OCI-LY7 (cell line): ENCODE measurements around the gene OR52K1. TPM values are rescaled to one million over a fixed set of nuclear protein-coding genes. Genes with fewer than 3 reads are reported as not detected.

Source experiments
- Bru-seq: library from RNA; stranded (reverse); fragments of 400-500 nt; gene quantifications from one replicate; lab custom pipeline; 2021; lab: Mats Ljungman, UMichigan
- BruChase-seq, 2 experiments: library from RNA; stranded (reverse); fragments of 400-500 nt; gene quantifications; one replicate each; lab custom pipeline; 2021; lab: Mats Ljungman, UMichigan
- BruUV-seq: library from RNA; stranded (reverse); fragments of 400-500 nt; replicated peaks from 2 replicates; lab custom pipeline; 2021; lab: Mats Ljungman, UMichigan
- CTCF ChIA-PET: fragments of 300-600 bp; sonication (Branson Sonifier 250); formaldehyde crosslinking; loops from one replicate; lab custom pipeline; 2022; ENCODE audit warnings: antibody characterized with exemption; ENCODE audit not compliant: unreplicated experiment; lab: Charles Lee
- POLR2A ChIA-PET: fragments of 300-600 bp; sonication (Branson Sonifier 250); formaldehyde crosslinking; loops from one replicate; lab custom pipeline; 2022; ENCODE audit warnings: antibody characterized with exemption; lab: Charles Lee
- DNase-seq: peaks from one replicate; pipeline ENCODE4 v3.0.0-alpha.2; 2015; ENCODE audit warnings: low spot score
- H2AFZ ChIP-seq: fragments of 200-600 bp; sonication (generic), shearing (Covaris generic); 2 replicates; pipeline ENCODE4 v1.6.1; 2014; ENCODE audit warnings: mild to moderate bottlenecking, antibody characterized with exemption, low read length, moderate library complexity
- H3K27ac ChIP-seq: fragments of 200-600 bp; sonication (generic); 2 replicates; pipeline ENCODE4 v1.5.1; 2014; ENCODE audit warnings: mixed run types, low read depth, mild to moderate bottlenecking, moderate library complexity, low read length, inconsistent platforms; ENCODE audit not compliant: poor library complexity, severe bottlenecking
- H3K36me3 ChIP-seq: fragments of 200-600 bp; sonication (generic); 2 replicates; pipeline ENCODE4 v1.6.1; 2014; ENCODE audit warnings: mild to moderate bottlenecking, antibody characterized with exemption, low read length, moderate library complexity, mixed read lengths; ENCODE audit not compliant: insufficient read depth
- H3K4me1 ChIP-seq: fragments of 200-600 bp; sonication (generic); 2 replicates; pipeline ENCODE4 v1.5.1; 2014; ENCODE audit warnings: mild to moderate bottlenecking, low read length; ENCODE audit not compliant: insufficient read depth, poor library complexity, severe bottlenecking
- H3K4me2 ChIP-seq: fragments of 200-600 bp; sonication (generic); 2 replicates; pipeline ENCODE4 v1.6.1; 2014; ENCODE audit warnings: mild to moderate bottlenecking, low read length
- H3K4me3 ChIP-seq: fragments of 200-600 bp; sonication (generic); 2 replicates; pipeline ENCODE4 v1.5.1; 2014; ENCODE audit warnings: mild to moderate bottlenecking, low read depth, low read length; ENCODE audit not compliant: poor library complexity, severe bottlenecking
- H3K79me2 ChIP-seq: fragments of 200-600 bp; sonication (generic); 2 replicates; pipeline ENCODE4 v1.6.1; 2016; ENCODE audit warnings: low read depth, mild to moderate bottlenecking, low read length, moderate library complexity, mixed read lengths; ENCODE audit not compliant: insufficient read depth
- H3K9me2 ChIP-seq: fragments of 200-600 bp; sonication (generic); 2 replicates; pipeline ENCODE4 v1.6.1; 2016; ENCODE audit warnings: mild to moderate bottlenecking, low read length, mixed read lengths; ENCODE audit not compliant: insufficient read depth
- H3K9me3 ChIP-seq: fragments of 200-600 bp; sonication (generic); 2 replicates; pipeline ENCODE4 v1.6.1; 2014; ENCODE audit warnings: mild to moderate bottlenecking, mixed run types, low read length, mixed read lengths
- H4K20me1 ChIP-seq: fragments of 200-600 bp; sonication (generic); 2 replicates; pipeline ENCODE4 v1.6.1; 2014; ENCODE audit warnings: mild to moderate bottlenecking, antibody characterized with exemption, low read length, moderate library complexity, mixed read lengths; ENCODE audit not compliant: insufficient read depth
- EZH2phosphoT487 ChIP-seq: fragments of 200-600 bp; sonication (generic); IDR thresholded peaks from 2 replicates; pipeline ENCODE4 v1.6.1; 2018; ENCODE audit warnings: low read depth, borderline replicate concordance, mild to moderate bottlenecking, mixed run types, antibody characterized with exemption, low read length, moderate library complexity, mixed read lengths
- intact Hi-C: fragments of 100-400 bp; cut with micrococcal nuclease; formaldehyde crosslinking; loops from one replicate; pipeline ENCODE4 v1.10.0; 2022; ENCODE audit not compliant: unreplicated experiment
- long read RNA-seq: library from polyadenylated mRNA; stranded (forward); transcript quantifications from one replicate; pipeline ENCODE4 v2.0.0, GENCODE V29; 2022
- total RNA-seq, 2 experiments: library from RNA; depleted of rRNA in 1 of 2; stranded (reverse); fragments of >200 nt in 1 of 2; shearing (Covaris generic) in 1 of 2; gene quantifications; 2 replicates each; pipeline ENCODE4 v1.2.3, GENCODE V29; 2014 to 2022
- TF ChIP-seq, protein P1 (sequence below): fragments of 200-600 bp; sonication (generic); conservative IDR thresholded peaks from 2 replicates; pipeline ENCODE4 v1.5.1; 2014; ENCODE audit warnings: mild to moderate bottlenecking, antibody characterized with exemption, low read length, moderate library complexity, mixed read lengths

Gene OR52K1
- total RNA-seq (2014; rRNA removed; shearing (Covaris generic)) (not detected in 2 replicates), total RNA-seq (2022) (not detected in 2 replicates), Bru-seq, nascent RNA (not detected), BruChase-seq, experiment 1, labeled RNA remaining after a 6-hour chase (not detected), BruChase-seq, experiment 2, labeled RNA remaining after a 2-hour chase (not detected)
- long read RNA-seq = 0 reads

DNA sequence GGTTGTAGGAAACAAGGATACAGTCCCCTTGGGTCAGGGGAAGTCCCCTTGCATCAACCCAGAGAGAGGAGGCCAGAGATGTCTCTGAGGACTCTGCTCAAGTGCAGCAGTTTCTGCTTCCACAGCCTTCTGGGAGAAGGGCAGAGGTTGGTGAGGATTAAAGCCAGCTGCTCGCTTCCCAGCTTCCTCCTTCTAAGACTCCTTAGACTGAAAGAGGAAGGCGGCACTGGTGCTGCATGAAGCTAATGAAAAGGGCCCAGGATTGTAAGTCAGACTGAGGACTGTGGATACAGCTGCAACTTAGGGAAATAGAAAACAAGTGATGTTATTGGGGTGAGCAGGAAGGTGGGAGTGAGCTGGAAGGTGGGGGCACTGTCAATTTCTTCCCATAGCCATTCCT lies at the start of gene OR52K1:
Gene OR52K1 (plus strand): TSS at position 202 of the 400 bp plus-strand sequence. CDS start 6,255 bp downstream, outside the sequence.
- H3K9me2 ChIP-seq = no peaks in the 10 kb centered on the region
- no peak for TF ChIP-seq EZH2phosphoT487
- TF ChIP-seq, protein P1, sequence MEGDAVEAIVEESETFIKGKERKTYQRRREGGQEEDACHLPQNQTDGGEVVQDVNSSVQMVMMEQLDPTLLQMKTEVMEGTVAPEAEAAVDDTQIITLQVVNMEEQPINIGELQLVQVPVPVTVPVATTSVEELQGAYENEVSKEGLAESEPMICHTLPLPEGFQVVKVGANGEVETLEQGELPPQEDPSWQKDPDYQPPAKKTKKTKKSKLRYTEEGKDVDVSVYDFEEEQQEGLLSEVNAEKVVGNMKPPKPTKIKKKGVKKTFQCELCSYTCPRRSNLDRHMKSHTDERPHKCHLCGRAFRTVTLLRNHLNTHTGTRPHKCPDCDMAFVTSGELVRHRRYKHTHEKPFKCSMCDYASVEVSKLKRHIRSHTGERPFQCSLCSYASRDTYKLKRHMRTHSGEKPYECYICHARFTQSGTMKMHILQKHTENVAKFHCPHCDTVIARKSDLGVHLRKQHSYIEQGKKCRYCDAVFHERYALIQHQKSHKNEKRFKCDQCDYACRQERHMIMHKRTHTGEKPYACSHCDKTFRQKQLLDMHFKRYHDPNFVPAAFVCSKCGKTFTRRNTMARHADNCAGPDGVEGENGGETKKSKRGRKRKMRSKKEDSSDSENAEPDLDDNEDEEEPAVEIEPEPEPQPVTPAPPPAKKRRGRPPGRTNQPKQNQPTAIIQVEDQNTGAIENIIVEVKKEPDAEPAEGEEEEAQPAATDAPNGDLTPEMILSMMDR = no peak
- CTCF ChIA-PET = no interaction called here

DNA sequence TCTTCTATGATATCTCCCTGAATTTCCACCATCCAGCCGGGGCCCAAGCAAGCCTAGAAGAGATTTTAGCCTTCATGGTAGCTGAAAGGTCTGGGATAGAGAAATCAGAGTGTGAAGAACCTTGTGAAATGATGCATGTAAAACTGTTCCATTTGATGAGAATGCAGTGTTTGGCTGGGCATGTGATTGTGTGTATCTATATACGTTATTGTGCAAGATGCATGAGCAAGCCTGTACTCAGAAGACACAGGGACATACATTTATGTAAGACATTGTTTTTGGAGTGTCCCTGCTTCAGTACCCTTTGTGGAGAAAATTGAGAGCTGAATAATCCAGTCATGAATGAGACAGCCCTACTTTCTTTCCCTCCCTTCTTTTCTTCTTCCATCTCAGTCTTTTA lies 48.6 kb upstream of the OR52K1 start:
- TF ChIP-seq, protein P1 = no peak
- no peak for TF ChIP-seq EZH2phosphoT487
- Histone ChIP-seq H3K4me2 (no peak overlapping the region), H2AFZ (no peak overlapping the region)

More for the DNA sequence above, at the start of gene OR52K1:
- Histone ChIP-seq H3K9me3 (no peaks in the 10 kb centered on the region), H3K4me3 (no peak within 1 kb of the TSS), H4K20me1 (no peaks in the 10 kb centered on the region), H3K4me2 (no peak within 1 kb of the TSS), H3K79me2 (no peaks in the 10 kb centered on the region), H3K4me1 (no peaks in the 10 kb centered on the region), H3K36me3 (no peaks in the 10 kb centered on the region), H3K27ac (no peak within 1 kb of the TSS), H2AFZ (no peak within 1 kb of the TSS)
- DNase-seq = no peak
- BruUV-seq = no TSS peak
- intact Hi-C loops = no loop called here
- POLR2A ChIA-PET = no interaction called here

DNA sequence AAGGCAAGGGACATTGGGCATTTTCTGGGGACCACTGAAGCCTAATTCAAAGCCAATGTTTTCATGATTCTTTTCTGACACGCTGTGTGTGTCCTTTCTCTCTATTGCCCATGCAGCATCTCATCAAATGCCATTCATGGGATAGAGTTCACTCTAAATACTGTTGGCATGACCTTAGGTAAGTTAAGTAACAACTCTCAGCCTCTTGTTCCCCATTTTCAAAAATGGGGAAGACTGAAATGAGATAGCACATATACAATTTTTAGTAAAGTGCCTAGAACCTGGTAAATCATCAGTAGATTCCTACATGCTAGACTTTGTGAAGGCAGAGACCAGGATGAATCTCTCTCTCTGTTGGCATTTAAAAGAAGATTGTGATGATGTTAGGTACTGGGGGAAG lies 46.0 kb upstream of the OR52K1 start:
- no peaks in the 10 kb centered on the region for H3K9me2 ChIP-seq
- no TSS peak for BruUV-seq
- intact Hi-C loops = no loop called here
- no peak overlapping the region for H3K4me2 ChIP-seq
- no peak for TF ChIP-seq EZH2phosphoT487
- TF ChIP-seq, protein P1 = no peak
- H3K4me1 ChIP-seq = no peaks in the 10 kb centered on the region
- H3K36me3 ChIP-seq = no peaks in the 10 kb centered on the region
- CTCF ChIA-PET = no interaction called here
- H4K20me1 ChIP-seq = no peaks in the 10 kb centered on the region
- no peak overlapping the region for H3K4me3 ChIP-seq
- H3K79me2 ChIP-seq = no peaks in the 10 kb centered on the region
- H3K27ac ChIP-seq = no peak overlapping the region
- no peaks in the 10 kb centered on the region for H3K9me3 ChIP-seq
- no peak overlapping the region for H2AFZ ChIP-seq
- DNase-seq = no peak
- POLR2A ChIA-PET = no interaction called here

More for the DNA sequence above, 48.6 kb upstream of the OR52K1 start:
- DNase-seq = no peak
- no peaks in the 10 kb centered on the region for H3K4me1 ChIP-seq
- no peaks in the 10 kb centered on the region for H3K9me3 ChIP-seq
- no peak overlapping the region for H3K4me3 ChIP-seq
- H3K36me3 ChIP-seq = no peaks in the 10 kb centered on the region
- H3K79me2 ChIP-seq = no peaks in the 10 kb centered on the region
- no peak overlapping the region for H3K27ac ChIP-seq
- no TSS peak for BruUV-seq
- ChIA-PET CTCF (no interaction called here), POLR2A (no interaction called here)
- no peaks in the 10 kb centered on the region for H3K9me2 ChIP-seq
- H4K20me1 ChIP-seq = no peaks in the 10 kb centered on the region
- intact Hi-C loops = no loop called here
